K562 (cell line): ENCODE measurements around the gene NCBP2. TPM values are rescaled to one million over a fixed set of nuclear protein-coding genes. Genes with fewer than 3 reads are reported as not detected.
A peak's percentile ranks its signal among the peaks of the same experiment; 100 is the strongest.

Source experiments
- ATF3 ChIP-seq, 2 experiments: fragments of 450-650 bp in 1 of 2; sonication (generic) in 1 of 2; formaldehyde crosslinking in 1 of 2; IDR thresholded peaks in 1 of 2; conservative IDR thresholded peaks in 1 of 2; 2 replicates each; pipeline versions ENCODE4 v1.6.1 to v1.8.1; 2016 to 2023; ENCODE audit warnings: mild to moderate bottlenecking in 2 of 2, moderate library complexity in 2 of 2, inconsistent platforms in 1 of 2, missing genetic modification reagents in 1 of 2
- CXXC5 ChIP-seq: fragments of 250-450 bp; sonication (Bioruptor Pico); IDR thresholded peaks from 2 replicates; pipeline ENCODE4 v1.8.0; 2022; ENCODE audit warnings: inconsistent platforms, mild to moderate bottlenecking, moderate library complexity
- EP400 ChIP-seq: fragments of 450-650 bp; IDR thresholded peaks from 2 replicates; pipeline ENCODE4 v1.6.1; 2017; ENCODE audit warnings: antibody characterized with exemption, mild to moderate bottlenecking, moderate library complexity
- FOXK2 ChIP-seq, 2 experiments: fragments of 450-650 bp; IDR thresholded peaks in 1 of 2; conservative IDR thresholded peaks in 1 of 2; 2 replicates each; pipeline ENCODE4 v1.6.1; 2016; ENCODE audit warnings: low read depth in 2 of 2, mild to moderate bottlenecking in 1 of 2
- GABPB1 ChIP-seq: sonication (generic); formaldehyde crosslinking; IDR thresholded peaks from 2 replicates; pipeline ENCODE4 v1.8.0; 2022; ENCODE audit warnings: mild to moderate bottlenecking, missing genetic modification reagents
- HES1 ChIP-seq: fragments of 450-650 bp; IDR thresholded peaks from 2 replicates; pipeline ENCODE4 v1.6.1; 2016; ENCODE audit warnings: low read depth, mild to moderate bottlenecking, moderate library complexity
- HNRNPH1 ChIP-seq: fragments of 200-400 bp; formaldehyde crosslinking; optimal IDR thresholded peaks from 2 replicates; pipeline ENCODE3; 2017; ENCODE audit warnings: low read depth, mild to moderate bottlenecking, low read length, moderate library complexity
- MCM3 ChIP-seq: fragments of 450-650 bp; IDR thresholded peaks from 2 replicates; pipeline ENCODE4 v1.6.1; 2016
- MLX ChIP-seq, 2 experiments: fragments of 450-650 bp in 1 of 2; sonication (generic) in 1 of 2; formaldehyde crosslinking; conservative IDR thresholded peaks; 2 replicates each; pipeline versions ENCODE4 v1.4.0 to v1.8.1; 2020 to 2022; ENCODE audit warnings: mild to moderate bottlenecking in 1 of 2, missing genetic modification reagents in 1 of 2
- NFE2L1 ChIP-seq: fragments of 450-650 bp; IDR thresholded peaks from 2 replicates; pipeline ENCODE4 v1.6.1; 2016; ENCODE audit warnings: missing genetic modification characterization, low read depth, mild to moderate bottlenecking, missing compliant biosample characterization, moderate library complexity, borderline replicate concordance
- NKRF ChIP-seq: fragments of 450-650 bp; IDR thresholded peaks from 2 replicates; pipeline ENCODE4 v1.6.1; 2016; ENCODE audit warnings: borderline replicate concordance
- PHB2 ChIP-seq: fragments of 450-650 bp; IDR thresholded peaks from 2 replicates; pipeline ENCODE4 v1.6.1; 2017; ENCODE audit warnings: low read depth
- RBM15 ChIP-seq: fragments of 200-400 bp; formaldehyde crosslinking; IDR thresholded peaks from 2 replicates; pipeline ENCODE4 v1.6.1; 2018; ENCODE audit warnings: mild to moderate bottlenecking, low read length, moderate library complexity; ENCODE audit not compliant: insufficient read depth
- RUNX1 ChIP-seq: sonication (generic); IDR thresholded peaks from 2 replicates; pipeline ENCODE4 v1.6.1; 2016; ENCODE audit warnings: antibody characterized with exemption, low read depth
- TAF15 ChIP-seq: fragments of 200-400 bp; formaldehyde crosslinking; IDR thresholded peaks from 2 replicates; pipeline ENCODE4 v1.6.1; 2017; ENCODE audit warnings: mild to moderate bottlenecking, low read depth, low read length, moderate library complexity
- TGIF2 ChIP-seq: sonication (generic); formaldehyde crosslinking; IDR thresholded peaks from 2 replicates; pipeline ENCODE4 v1.8.1; 2022; ENCODE audit warnings: mild to moderate bottlenecking, missing genetic modification reagents, moderate library complexity
- TOE1 ChIP-seq, 2 experiments: fragments of 450-650 bp in 1 of 2; sonication (generic) in 1 of 2; formaldehyde crosslinking in 1 of 2; IDR thresholded peaks; 2 replicates each; pipeline versions ENCODE4 v1.7.1 to v1.8.0; 2016 to 2022; ENCODE audit warnings: borderline replicate concordance in 2 of 2, mild to moderate bottlenecking in 2 of 2, antibody characterized with exemption in 1 of 2, inconsistent platforms in 1 of 2, low read depth in 1 of 2, missing genetic modification reagents in 1 of 2, moderate library complexity in 1 of 2
- ZC3H11A ChIP-seq: IDR thresholded peaks from 2 replicates; pipeline ENCODE4 v1.6.1; 2012; ENCODE audit warnings: low read depth, low read length, improper control_type of control experiment
- ZC3H4 ChIP-seq: sonication (generic); formaldehyde crosslinking; IDR thresholded peaks from 2 replicates; pipeline ENCODE4 v1.9.0; 2021; ENCODE audit warnings: missing genetic modification reagents, borderline replicate concordance
- ZKSCAN1 ChIP-seq: fragments of 150-350 bp; IDR thresholded peaks from 2 replicates; pipeline ENCODE4 v1.6.1; 2016; ENCODE audit warnings: low read depth, low read length
- ZNF3 ChIP-seq: fragments of 250-450 bp; sonication (Bioruptor Pico); IDR thresholded peaks from 2 replicates; pipeline ENCODE4 v1.5.0; 2021; ENCODE audit warnings: mild to moderate bottlenecking, moderate library complexity
- ZNF408 ChIP-seq: fragments of 250-450 bp; sonication (Bioruptor Pico); IDR thresholded peaks from 2 replicates; pipeline ENCODE4 v1.4.0; 2020; ENCODE audit warnings: low read depth, mild to moderate bottlenecking, moderate library complexity
- ZNF695 ChIP-seq: fragments of 450-650 bp; formaldehyde crosslinking; IDR thresholded peaks from 2 replicates; pipeline ENCODE4 v1.4.0; 2020; ENCODE audit warnings: mild to moderate bottlenecking, moderate library complexity
- polyA plus RNA-seq, 8 experiments: library from polyadenylated mRNA; depleted of rRNA in 4 of 8; stranded (reverse) in 5 of 8; unstranded in 3 of 8; fragments of >200 nt; fragmentation: Nextera tagmentation in 2 of 8; fragmentation: Illumina TruSeq in 1 of 8; extraction: Ambion mirVana in 2 of 8; extraction: Trizol in 1 of 8; gene quantifications; 2 replicates each; pipeline versions ENCODE4 v1.2.1 to v1.2.3, GENCODE V29; 2011 to 2014; ENCODE audit warnings: inconsistent platforms in 1 of 8, missing spikeins in 1 of 8
- total RNA-seq, 7 experiments: library from RNA; depleted of rRNA in 6 of 7; stranded (reverse); fragments of >200 nt in 6 of 7; fragmentation: Illumina TruSeq in 2 of 7; extraction: Trizol in 2 of 7; gene quantifications; 2 replicates each; pipeline versions ENCODE4 v1.2.1 to v1.2.3, GENCODE V29; 2011 to 2021; ENCODE audit warnings: low replicate concordance in 1 of 7

The NCBP2 gene
- total and polyA plus RNA-seq, 9 of the 15 experiments (the other 6 are each of a cell fraction or from before 2014, with no cell fraction given): 56.4 to 102 (median 82.3) TPM

GRCh38 chr3:196969660-196970546 is 27.6 kb upstream of the NCBP2 start (continued):
- no peak for TF ChIP-seq ATF3 (IDR thresholded peaks at IDR 0.05)
- TF ChIP-seq ATF3 (CRISPR knock-in tag; conservative IDR thresholded peaks at IDR 0.05): no peak
- no peak for TF ChIP-seq TGIF2 (CRISPR knock-in tag)
- TF ChIP-seq EP400: no peak
- peak; percentile 85; the same call in 1 of the 2 replicates for TF ChIP-seq ZC3H4 (CRISPR knock-in tag)
- no peak for TF ChIP-seq PHB2
- no peak for TF ChIP-seq HNRNPH1
- no peak for TF ChIP-seq ZNF408
- TF ChIP-seq RBM15: no peak
- no peak for TF ChIP-seq MCM3
- no peak for TF ChIP-seq ZNF695 (CRISPR knock-in tag)
- no peak for TF ChIP-seq MLX (CRISPR knock-in tag; conservative IDR thresholded peaks at IDR 0.05)
- TF ChIP-seq GABPB1 (CRISPR knock-in tag): no peak
- TF ChIP-seq RUNX1: no peak
- TF ChIP-seq FOXK2 (conservative IDR thresholded peaks at IDR 0.05 in 1 of 2, IDR thresholded peaks at IDR 0.05 in 1 of 2; ENCODE audit: low read depth in 2 of 2): no peak
- TF ChIP-seq NFE2L1 (tag): no peak
- no peak for TF ChIP-seq ZC3H11A
- no peak for TF ChIP-seq ZNF3 (CRISPR knock-in tag)
- no peak for TF ChIP-seq TAF15
- no peak for TF ChIP-seq ZKSCAN1
- peak; percentile 93 for TF ChIP-seq CXXC5 (CRISPR knock-in tag)
- TF ChIP-seq NKRF: no peak
- TF ChIP-seq HES1: no peak
- no peak for TF ChIP-seq TOE1 (IDR thresholded peaks at IDR 0.05; ENCODE audit: borderline replicate concordance)
- TF ChIP-seq TOE1 (CRISPR knock-in tag; IDR thresholded peaks at IDR 0.05; ENCODE audit: borderline replicate concordance, low read depth): no peak
